Duodenal mucosa (tissue), 2 donors: Measurements from ENCODE around the gene PALLD.

ENCODE experiments used
- H3K27ac ChIP-seq: one replicate; pipeline ENCODE4 v1.7.0; 2013; ENCODE audit warnings: low read depth, low read length
- H3K27me3 ChIP-seq, 2 donors: one replicate each; pipeline ENCODE4 v1.7.0; 2013; ENCODE audit warnings: low read length in 2 of 2, control low read depth in 1 of 2; ENCODE audit not compliant: insufficient read depth in 2 of 2, control insufficient read depth in 1 of 2
- H3K36me3 ChIP-seq, 2 donors: one replicate each; pipeline ENCODE4 v1.7.0; 2013; ENCODE audit warnings: low read length in 2 of 2, control low read depth in 1 of 2; ENCODE audit not compliant: insufficient read depth in 2 of 2, control insufficient read depth in 1 of 2
- H3K4me1 ChIP-seq, 2 donors: one replicate each; pipeline ENCODE4 v1.7.0; 2013; ENCODE audit warnings: low read length in 2 of 2, control low read depth in 1 of 2; ENCODE audit not compliant: insufficient read depth in 2 of 2, control insufficient read depth in 1 of 2
- H3K4me3 ChIP-seq, 2 donors: one replicate each; pipeline ENCODE4 v1.7.0; 2013; ENCODE audit warnings: low read length in 2 of 2, low read depth in 1 of 2
- H3K9ac ChIP-seq, 2 donors: one replicate each; pipeline ENCODE4 v1.7.0; 2013; ENCODE audit warnings: low read length in 2 of 2, low read depth in 1 of 2
- H3K9me3 ChIP-seq, 2 donors: one replicate each; pipeline ENCODE4 v1.7.0; 2013; ENCODE audit warnings: low read length in 2 of 2, control low read depth in 1 of 2; ENCODE audit not compliant: control insufficient read depth in 1 of 2

The PALLD gene

GRCh38 chr4:168648494-168648893 is 151.6 kb downstream of the PALLD start:
- Histone ChIP-seq H3K4me1 (no peaks in the 10 kb centered on the region), H3K36me3 (no peaks in the 10 kb centered on the region), H3K9ac (no peak overlapping the region)

GRCh38 chr4:168648929-168649328 is 152.1 kb downstream of the PALLD start:
- Histone ChIP-seq H3K4me3 (no peak overlapping the region), H3K36me3 (no peaks in the 10 kb centered on the region), H3K27ac (no peak overlapping the region), H3K9ac (no peak overlapping the region), H3K27me3 (no peaks in the 10 kb centered on the region), H3K9me3 (no peaks in the 10 kb centered on the region), H3K4me1 (no peaks in the 10 kb centered on the region)

More at GRCh38 chr4:168648494-168648893, 151.6 kb downstream of the PALLD start:
- Histone ChIP-seq H3K9me3 (no peaks in the 10 kb centered on the region), H3K4me3 (no peak overlapping the region), H3K27me3 (no peaks in the 10 kb centered on the region), H3K27ac (no peak overlapping the region)

GRCh38 chr4:168651374-168651773 is 154.5 kb downstream of the PALLD start:
- H3K36me3 ChIP-seq: no peaks in the 10 kb centered on the region
- H3K9ac ChIP-seq: no peak overlapping the region
- no peaks in the 10 kb centered on the region for H3K9me3 ChIP-seq
- peaks cover 0 to 8% of the 10 kb centered on the region in 2 donors for H3K4me1 ChIP-seq
- no peak overlapping the region for H3K27ac ChIP-seq
- H3K4me3 ChIP-seq: no peak overlapping the region
- no peaks in the 10 kb centered on the region for H3K27me3 ChIP-seq

GRCh38 chr4:168651864-168652263 is 155.0 kb downstream of the PALLD start:
- no peaks in the 10 kb centered on the region for H3K36me3 ChIP-seq
- peaks cover 0 to 8% of the 10 kb centered on the region in 2 donors for H3K4me1 ChIP-seq

GRCh38 chr4:168652755-168653154 is 155.9 kb downstream of the PALLD start:
- no peak overlapping the region for H3K27ac ChIP-seq
- no peaks in the 10 kb centered on the region for H3K27me3 ChIP-seq

More at GRCh38 chr4:168651864-168652263, 155.0 kb downstream of the PALLD start:
- Histone ChIP-seq H3K4me3 (no peak overlapping the region), H3K9me3 (no peaks in the 10 kb centered on the region), H3K27ac (no peak overlapping the region), H3K9ac (no peak overlapping the region), H3K27me3 (no peaks in the 10 kb centered on the region)

GRCh38 chr4:168654104-168654847 is 157.4 kb downstream of the PALLD start:
- Histone ChIP-seq H3K36me3 (no peaks in the 10 kb centered on the region), H3K27me3 (no peaks in the 10 kb centered on the region), H3K9me3 (no peaks in the 10 kb centered on the region), H3K27ac (no peak overlapping the region), H3K4me1 (peaks cover 0 to 8% of the 10 kb centered on the region in 2 donors), H3K9ac (peak overlapping the region in 1 of 2 donors; percentile 28), H3K4me3 (peak overlapping the region; percentile 57 to 69)

More at GRCh38 chr4:168652755-168653154, 155.9 kb downstream of the PALLD start:
- Histone ChIP-seq H3K9me3 (no peaks in the 10 kb centered on the region), H3K4me1 (peaks cover 0 to 8% of the 10 kb centered on the region in 2 donors), H3K9ac (no peak overlapping the region), H3K4me3 (no peak overlapping the region), H3K36me3 (no peaks in the 10 kb centered on the region)

GRCh38 chr4:168654848-168655174 is 158.0 kb downstream of the PALLD start:
- Histone ChIP-seq H3K27me3 (no peaks in the 10 kb centered on the region), H3K36me3 (no peaks in the 10 kb centered on the region), H3K9me3 (no peaks in the 10 kb centered on the region), H3K27ac (no peak overlapping the region), H3K4me3 (peak overlapping the region; percentile 57 to 69), H3K9ac (peak overlapping the region in 1 of 2 donors; percentile 28), H3K4me1 (peaks cover 0 to 8% of the 10 kb centered on the region in 2 donors)

GRCh38 chr4:168655182-168655581 is 158.3 kb downstream of the PALLD start:
- Histone ChIP-seq H3K27ac (no peak overlapping the region), H3K27me3 (no peaks in the 10 kb centered on the region), H3K36me3 (no peaks in the 10 kb centered on the region), H3K9ac (peak overlapping the region in 1 of 2 donors; percentile 28), H3K9me3 (no peaks in the 10 kb centered on the region), H3K4me3 (peak overlapping the region; percentile 57 to 69), H3K4me1 (peaks cover 0 to 8% of the 10 kb centered on the region in 2 donors)

- Histone ChIP-seq H3K27me3 (no peaks in the 10 kb centered on the region), H3K27ac (no peak overlapping the region), H3K9me3 (no peaks in the 10 kb centered on the region), H3K9ac (no peak overlapping the region), H3K4me3 (peak overlapping the region; percentile 57 to 69), H3K4me1 (peaks cover 0 to 8% of the 10 kb centered on the region in 2 donors), H3K36me3 (no peaks in the 10 kb centered on the region)
Measured at GRCh38 chr4:168656055-168656660, 159.3 kb downstream of the PALLD start.

GRCh38 chr4:168656946-168657473 is 160.2 kb downstream of the PALLD start:
- Histone ChIP-seq H3K4me3 (no peak overlapping the region), H3K27ac (no peak overlapping the region), H3K27me3 (no peaks in the 10 kb centered on the region), H3K4me1 (peaks cover 0 to 8% of the 10 kb centered on the region in 2 donors), H3K9me3 (no peaks in the 10 kb centered on the region), H3K9ac (no peak overlapping the region), H3K36me3 (no peaks in the 10 kb centered on the region)
